Measurements from ENCODE around the gene PPIL3. TPM values are rescaled to one million over a fixed set of nuclear protein-coding genes. Genes with fewer than 3 reads are reported as not detected.

Gene PPIL3
- total and polyA plus RNA-seq, 2 donors (not counting 1 experiment from before 2014, with no cell fraction given) = 57.9 to 61.4 TPM

DNA sequence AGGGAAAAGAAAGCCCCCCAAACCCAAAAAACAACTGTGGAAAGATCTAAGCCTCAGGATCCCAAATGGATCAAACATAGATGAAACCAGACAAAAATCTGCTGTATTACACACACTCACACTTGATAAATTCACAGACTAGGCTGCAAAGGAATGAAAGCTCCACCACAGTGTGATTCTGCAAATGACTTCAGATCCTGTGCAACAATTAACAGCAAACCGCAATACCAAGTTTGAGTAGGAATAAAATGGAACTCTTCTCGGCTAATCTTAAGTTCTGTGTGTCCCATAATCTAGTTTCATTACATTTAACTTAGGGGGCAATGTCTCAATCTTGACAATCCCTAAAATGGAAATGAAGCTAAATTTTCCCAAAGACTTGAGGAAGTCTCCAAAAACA, 36.3 kb downstream of the PPIL3 start:
- Histone ChIP-seq H4K20me1 (ENCODE audit: control insufficient read depth, insufficient read depth, low read length, poor library complexity, severe bottlenecking) (peaks cover 48% of the 10 kb centered on the region), H3K36me3 (replicated peaks in 1 of 2; ENCODE audit: control extremely low read depth in 1 of 2, control insufficient read depth in 1 of 2, extremely low read depth in 1 of 2, insufficient read depth in 2 of 2, low read length in 1 of 2) (peaks cover 28 to 73% of the 10 kb centered on the region in 2 experiments), H3K79me2 (ENCODE audit: control insufficient read depth, insufficient read depth, low read length) (peaks cover 35% of the 10 kb centered on the region), H3K9ac (ENCODE audit: low read length) (no peak overlapping the region), H3K9me3 (ENCODE audit: control extremely low read depth in 1 of 3, control insufficient read depth in 2 of 3, insufficient read depth in 1 of 3, low read length in 2 of 3) (no peaks in the 10 kb centered on the region), H2AFZ (ENCODE audit: insufficient read depth, low read depth, low read length, poor library complexity, severe bottlenecking) (no peak overlapping the region), H3K4me3 (ENCODE audit: control extremely low read depth in 1 of 5, extremely low read depth in 1 of 5, insufficient read depth in 1 of 5, low read depth in 2 of 5, low read length in 4 of 5) (no peak overlapping the region), H3K4me1 (ENCODE audit: control insufficient read depth in 2 of 2, insufficient read depth in 2 of 2, low read length in 2 of 2) (no peaks in the 10 kb centered on the region), H3K4me2 (replicated peaks; ENCODE audit: low read depth, low read length, poor library complexity, severe bottlenecking) (no peak overlapping the region), H3K27me3 (replicated peaks in 1 of 4; ENCODE audit: control extremely low read depth in 1 of 4, control insufficient read depth in 3 of 4, insufficient read depth in 4 of 4, low read length in 3 of 4) (no peaks in the 10 kb centered on the region), H3K27ac (ENCODE audit: low read length in 2 of 2) (no peak overlapping the region)
- Mint-ChIP-seq H3K4me1 (peaks cover 4% of the 10 kb centered on the region), H3K4me3 (no peak overlapping the region), H3K27me3 (no peaks in the 10 kb centered on the region), H3K27ac (no peak overlapping the region), H3K9me3 (ENCODE audit: insufficient read depth) (no peaks in the 10 kb centered on the region)
- ChIA-PET POLR2A (interaction anchor here (1.0 kb wide), 1 partner anchor 12 kb away, joined by 4 read pairs; the partner anchor contains the start of gene CLK1), CTCF (no interaction called here)
- TF ChIP-seq, protein P1, sequence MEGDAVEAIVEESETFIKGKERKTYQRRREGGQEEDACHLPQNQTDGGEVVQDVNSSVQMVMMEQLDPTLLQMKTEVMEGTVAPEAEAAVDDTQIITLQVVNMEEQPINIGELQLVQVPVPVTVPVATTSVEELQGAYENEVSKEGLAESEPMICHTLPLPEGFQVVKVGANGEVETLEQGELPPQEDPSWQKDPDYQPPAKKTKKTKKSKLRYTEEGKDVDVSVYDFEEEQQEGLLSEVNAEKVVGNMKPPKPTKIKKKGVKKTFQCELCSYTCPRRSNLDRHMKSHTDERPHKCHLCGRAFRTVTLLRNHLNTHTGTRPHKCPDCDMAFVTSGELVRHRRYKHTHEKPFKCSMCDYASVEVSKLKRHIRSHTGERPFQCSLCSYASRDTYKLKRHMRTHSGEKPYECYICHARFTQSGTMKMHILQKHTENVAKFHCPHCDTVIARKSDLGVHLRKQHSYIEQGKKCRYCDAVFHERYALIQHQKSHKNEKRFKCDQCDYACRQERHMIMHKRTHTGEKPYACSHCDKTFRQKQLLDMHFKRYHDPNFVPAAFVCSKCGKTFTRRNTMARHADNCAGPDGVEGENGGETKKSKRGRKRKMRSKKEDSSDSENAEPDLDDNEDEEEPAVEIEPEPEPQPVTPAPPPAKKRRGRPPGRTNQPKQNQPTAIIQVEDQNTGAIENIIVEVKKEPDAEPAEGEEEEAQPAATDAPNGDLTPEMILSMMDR (IDR thresholded peaks at IDR 0.05) = no peak
- no peak for TF ChIP-seq EZH2 (IDR thresholded peaks at IDR 0.05; ENCODE audit: borderline replicate concordance, insufficient read depth, low read depth, low read length, poor library complexity, severe bottlenecking)
- DNase-seq (no peak), ATAC-seq (ENCODE audit: low read depth) (no peak)
- no CpG with 5 or more reads among the region's 2 CpGs for WGBS (ENCODE audit: insufficient coverage)
- intact Hi-C loops (cut with micrococcal nuclease) = no loop called here

DNA sequence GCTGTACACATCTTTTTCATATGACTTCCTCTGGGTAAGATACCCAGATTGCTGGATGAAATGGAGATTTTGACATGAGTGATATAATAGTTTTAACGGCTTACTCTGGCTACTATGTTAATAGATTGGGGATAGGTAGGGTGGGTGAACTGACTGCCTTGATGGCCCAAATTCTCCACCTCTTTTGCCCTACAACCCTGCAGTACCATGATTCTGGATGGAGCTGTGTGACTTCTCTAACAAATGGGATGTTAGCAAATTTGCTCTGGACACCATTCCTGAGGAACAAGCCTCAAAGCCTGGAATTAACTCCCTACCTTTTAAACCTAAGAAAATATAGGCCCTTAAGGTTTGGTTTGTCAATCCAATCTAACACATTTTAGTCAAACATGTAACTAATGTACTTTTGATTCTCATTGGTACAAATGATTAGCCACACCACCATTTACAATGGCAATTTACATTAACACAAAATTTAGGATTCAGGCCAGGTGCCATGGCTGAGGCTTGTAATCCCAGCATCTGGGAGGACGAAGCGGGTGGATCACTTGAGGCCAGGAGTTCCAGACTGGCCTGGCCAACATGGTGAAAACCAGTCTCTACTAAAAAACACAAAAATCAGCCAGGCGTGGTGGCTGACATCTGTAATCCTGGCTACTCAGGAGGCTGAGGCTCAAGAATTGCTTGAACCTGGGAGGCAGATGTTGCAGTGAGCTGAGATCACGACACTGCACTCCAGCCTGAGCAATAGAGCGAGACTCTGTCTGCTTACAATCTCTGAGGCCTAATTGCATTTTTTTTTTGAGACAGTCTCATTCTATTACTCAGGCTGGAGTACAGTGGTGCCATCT, 37.3 kb downstream of the PPIL3 start:
- DNase-seq = no peak
- H3K79me2 ChIP-seq (ENCODE audit: control insufficient read depth, insufficient read depth, low read length) = peaks cover 25% of the 10 kb centered on the region
- no peak overlapping the region for H3K9ac ChIP-seq (ENCODE audit: low read length)
- no peak overlapping the region for H3K4me3 ChIP-seq (ENCODE audit: control extremely low read depth in 1 of 5, extremely low read depth in 1 of 5, insufficient read depth in 1 of 5, low read depth in 2 of 5, low read length in 4 of 5)
- intact Hi-C loops (cut with micrococcal nuclease) = no loop called here
- H2AFZ ChIP-seq (ENCODE audit: insufficient read depth, low read depth, low read length, poor library complexity, severe bottlenecking) = no peak overlapping the region
- TF ChIP-seq, protein P1 (IDR thresholded peaks at IDR 0.05) = no peak
- no peak for TF ChIP-seq EZH2 (IDR thresholded peaks at IDR 0.05; ENCODE audit: borderline replicate concordance, insufficient read depth, low read depth, low read length, poor library complexity, severe bottlenecking)
- 100% methylated on average over 5 of the region's 6 CpGs for WGBS (ENCODE audit: insufficient coverage)
- no peak overlapping the region for H3K4me2 ChIP-seq (replicated peaks; ENCODE audit: low read depth, low read length, poor library complexity, severe bottlenecking)
- ChIA-PET POLR2A (no interaction called here), CTCF (no interaction called here)
- Mint-ChIP-seq H3K27ac (peak overlapping the region; percentile 53), H3K9me3 (ENCODE audit: insufficient read depth) (no peaks in the 10 kb centered on the region), H3K4me1 (peaks cover 4% of the 10 kb centered on the region), H3K27me3 (no peaks in the 10 kb centered on the region), H3K4me3 (no peak overlapping the region)
- H3K4me1 ChIP-seq (ENCODE audit: control insufficient read depth in 2 of 2, insufficient read depth in 2 of 2, low read length in 2 of 2) = no peaks in the 10 kb centered on the region
- peaks cover 20 to 63% of the 10 kb centered on the region in 2 experiments for H3K36me3 ChIP-seq (replicated peaks in 1 of 2; ENCODE audit: control extremely low read depth in 1 of 2, control insufficient read depth in 1 of 2, extremely low read depth in 1 of 2, insufficient read depth in 2 of 2, low read length in 1 of 2)
- ATAC-seq (ENCODE audit: low read depth) = no peak
- H4K20me1 ChIP-seq (ENCODE audit: control insufficient read depth, insufficient read depth, low read length, poor library complexity, severe bottlenecking) = peaks cover 39% of the 10 kb centered on the region
- H3K27me3 ChIP-seq (replicated peaks in 1 of 4; ENCODE audit: control extremely low read depth in 1 of 4, control insufficient read depth in 3 of 4, insufficient read depth in 4 of 4, low read length in 3 of 4) = no peaks in the 10 kb centered on the region
- no peaks in the 10 kb centered on the region for H3K9me3 ChIP-seq (ENCODE audit: control extremely low read depth in 1 of 3, control insufficient read depth in 2 of 3, insufficient read depth in 1 of 3, low read length in 2 of 3)
- no peak overlapping the region for H3K27ac ChIP-seq (ENCODE audit: low read length in 2 of 2)

Data from B cell (primary cell).